ENCODE results near the gene FRMD4A.

- TF ChIP-seq CTCF (IDR thresholded peaks at IDR 0.05; ENCODE audit: insufficient read depth, low read length, poor library complexity, severe bottlenecking) (no peak), EZH2phosphoT487 (conservative IDR thresholded peaks at IDR 0.05; ENCODE audit: low read length) (no peak)
These were observed 610.0 kb downstream of the FRMD4A start for GRCh38 chr10:13720699-13721098.

Measured in SU-DHL-6 (cell line).